Nephron (organoid): Measurements from ENCODE around the gene MED13L.
"Not testable (repeated sequence)": the region's sequence is repeated elsewhere in the genome, so short reads cannot be mapped to it uniquely, and the experiment has no call there.

Experiments used
- H3K27ac Mint-ChIP-seq, 3 experiments: 2 replicates each; pipeline ENCODE4 v1.8.0; 2020; ENCODE audit warnings: mixed read lengths in 3 of 3, mild to moderate bottlenecking in 2 of 3, moderate library complexity in 1 of 3
- H3K27me3 Mint-ChIP-seq: 2 replicates; pipeline ENCODE4 v1.8.0; 2021; ENCODE audit warnings: low read depth, mild to moderate bottlenecking, moderate library complexity, mixed read lengths
- H3K36me3 Mint-ChIP-seq: 2 replicates; pipeline ENCODE4 v1.8.0; 2020; ENCODE audit warnings: low read depth, mixed read lengths
- H3K4me1 Mint-ChIP-seq: 2 replicates; pipeline ENCODE4 v1.8.0; 2020; ENCODE audit warnings: mixed read lengths
- H3K4me3 Mint-ChIP-seq, 3 experiments: 2 replicates each; pipeline ENCODE4 v1.8.0; 2020; ENCODE audit warnings: mild to moderate bottlenecking in 3 of 3, mixed read lengths in 3 of 3, moderate library complexity in 2 of 3
- H3K9me3 Mint-ChIP-seq: 2 replicates; pipeline ENCODE4 v1.8.0; 2020; ENCODE audit warnings: mixed read lengths
- CTCF ChIP-seq, 3 experiments: fragments of 200-600 bp; sonication (generic); IDR thresholded peaks; one replicate each; pipeline ENCODE4 v1.5.0; 2021; ENCODE audit warnings: antibody characterized with exemption in 3 of 3; ENCODE audit not compliant: unreplicated experiment in 3 of 3

The MED13L gene

GRCh38 chr12:116133149-116133548 is 144.3 kb downstream of the MED13L start:
- H3K27ac Mint-ChIP-seq: peak overlapping the region in 2 of 3 experiments; percentile 2 to 34

GRCh38 chr12:116131987-116132386 is 145.5 kb downstream of the MED13L start:
- not testable (repeated sequence) for H3K36me3 Mint-ChIP-seq, H3K27me3 Mint-ChIP-seq, H3K27ac Mint-ChIP-seq, H3K9me3 Mint-ChIP-seq, H3K4me3 Mint-ChIP-seq
- H3K4me1 Mint-ChIP-seq: peaks cover 68% of the 10 kb centered on the region

More at GRCh38 chr12:116133149-116133548, 144.3 kb downstream of the MED13L start:
- peaks cover 66% of the 10 kb centered on the region for H3K4me1 Mint-ChIP-seq
- H3K9me3 Mint-ChIP-seq: no peaks in the 10 kb centered on the region
- no peak for TF ChIP-seq CTCF (IDR thresholded peaks at IDR 0.05; ENCODE audit: unreplicated experiment in 3 of 3)
- H3K36me3 Mint-ChIP-seq: no peaks in the 10 kb centered on the region
- no peak overlapping the region for H3K4me3 Mint-ChIP-seq
- no peaks in the 10 kb centered on the region for H3K27me3 Mint-ChIP-seq

- Mint-ChIP-seq H3K4me3 (no peak overlapping the region), H3K4me1 (peaks cover 70% of the 10 kb centered on the region), H3K36me3 (no peaks in the 10 kb centered on the region), H3K27me3 (no peaks in the 10 kb centered on the region), H3K9me3 (no peaks in the 10 kb centered on the region), H3K27ac (peak overlapping the region in 1 of 3 experiments; percentile 75)
- no peak for TF ChIP-seq CTCF (IDR thresholded peaks at IDR 0.05; ENCODE audit: unreplicated experiment in 3 of 3)
These were observed 146.3 kb downstream of the MED13L start for GRCh38 chr12:116131176-116131575.

GRCh38 chr12:116130431-116130830 is 147.1 kb downstream of the MED13L start:
- Mint-ChIP-seq H3K36me3 (no peaks in the 10 kb centered on the region), H3K9me3 (no peaks in the 10 kb centered on the region), H3K27me3 (no peaks in the 10 kb centered on the region), H3K4me1 (peaks cover 74% of the 10 kb centered on the region), H3K4me3 (no peak overlapping the region), H3K27ac (peak overlapping the region in 2 of 3 experiments; percentile 32 to 75)
- no peak for TF ChIP-seq CTCF (IDR thresholded peaks at IDR 0.05; ENCODE audit: unreplicated experiment in 3 of 3)

- Mint-ChIP-seq H3K36me3 (no peaks in the 10 kb centered on the region), H3K4me1 (peaks cover 68% of the 10 kb centered on the region), H3K27me3 (no peaks in the 10 kb centered on the region), H3K4me3 (no peak overlapping the region), H3K9me3 (no peaks in the 10 kb centered on the region), H3K27ac (no peak overlapping the region)
- TF ChIP-seq CTCF (IDR thresholded peaks at IDR 0.05; ENCODE audit: unreplicated experiment in 3 of 3): no peak
These were observed 148.7 kb downstream of the MED13L start for GRCh38 chr12:116128779-116129178.

- no peaks in the 10 kb centered on the region for H3K27me3 Mint-ChIP-seq
- no peak overlapping the region for H3K4me3 Mint-ChIP-seq
- TF ChIP-seq CTCF (IDR thresholded peaks at IDR 0.05; ENCODE audit: unreplicated experiment in 3 of 3): no peak
- H3K9me3 Mint-ChIP-seq: no peaks in the 10 kb centered on the region
- no peaks in the 10 kb centered on the region for H3K36me3 Mint-ChIP-seq
- H3K27ac Mint-ChIP-seq: peak overlapping the region in 2 of 3 experiments; percentile 2 to 11
- peaks cover 68% of the 10 kb centered on the region for H3K4me1 Mint-ChIP-seq
These were observed 149.6 kb downstream of the MED13L start for GRCh38 chr12:116127859-116128258.
